ENCODE data around the gene WWOX. TPM values are rescaled to one million over a fixed set of nuclear protein-coding genes. Genes with fewer than 3 reads are reported as not detected.

WWOX gene
- total RNA-seq, 1 experiment from 2014 or later: 79.9 TPM

DNA sequence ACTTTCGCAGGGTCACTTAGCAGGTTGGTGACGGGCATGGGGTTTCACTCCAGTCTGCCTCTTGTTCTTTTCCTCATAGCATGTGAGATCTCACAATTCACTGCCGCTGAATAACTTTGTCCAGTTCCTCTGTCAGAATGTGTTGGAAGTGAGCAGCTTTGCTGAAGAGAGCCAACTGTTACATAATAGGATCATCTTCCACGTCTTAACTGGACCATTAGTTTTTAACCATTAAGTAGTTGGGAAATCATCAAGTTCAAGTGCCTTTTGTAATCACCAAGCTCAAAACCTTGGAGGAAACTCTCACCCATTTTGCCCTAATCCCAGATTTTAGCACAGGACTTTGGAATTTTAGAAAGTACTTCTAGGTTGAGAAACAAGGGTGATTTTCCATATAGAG, 290.6 kb downstream of the WWOX start:
- intact Hi-C loops (cut with micrococcal nuclease; ENCODE audit: unreplicated experiment): no loop called here
- DNase-seq (ENCODE audit: low spot score): no peak
- POLR2A ChIA-PET (ENCODE audit: low non-redundant PET): no interaction called here
- Histone ChIP-seq H3K27me3 (replicated peaks; ENCODE audit: insufficient read depth, low read depth, low read length, poor library complexity) (no peaks in the 10 kb centered on the region), H3K36me3 (ENCODE audit: insufficient read depth, low read length, poor library complexity, severe bottlenecking) (no peaks in the 10 kb centered on the region), H3K4me3 (ENCODE audit: low read depth, low read length, poor library complexity, severe bottlenecking) (no peak overlapping the region), H3K9me3 (ENCODE audit: low read depth, low read length, poor library complexity, severe bottlenecking) (no peaks in the 10 kb centered on the region), H3K4me1 (ENCODE audit: insufficient read depth, low read length, poor library complexity, severe bottlenecking) (no peaks in the 10 kb centered on the region), H3K27ac (ENCODE audit: low read depth, low read length, poor library complexity, severe bottlenecking) (no peak overlapping the region)
- no TSS peak for BruUV-seq (replicated peaks)
- TF ChIP-seq, protein P1, sequence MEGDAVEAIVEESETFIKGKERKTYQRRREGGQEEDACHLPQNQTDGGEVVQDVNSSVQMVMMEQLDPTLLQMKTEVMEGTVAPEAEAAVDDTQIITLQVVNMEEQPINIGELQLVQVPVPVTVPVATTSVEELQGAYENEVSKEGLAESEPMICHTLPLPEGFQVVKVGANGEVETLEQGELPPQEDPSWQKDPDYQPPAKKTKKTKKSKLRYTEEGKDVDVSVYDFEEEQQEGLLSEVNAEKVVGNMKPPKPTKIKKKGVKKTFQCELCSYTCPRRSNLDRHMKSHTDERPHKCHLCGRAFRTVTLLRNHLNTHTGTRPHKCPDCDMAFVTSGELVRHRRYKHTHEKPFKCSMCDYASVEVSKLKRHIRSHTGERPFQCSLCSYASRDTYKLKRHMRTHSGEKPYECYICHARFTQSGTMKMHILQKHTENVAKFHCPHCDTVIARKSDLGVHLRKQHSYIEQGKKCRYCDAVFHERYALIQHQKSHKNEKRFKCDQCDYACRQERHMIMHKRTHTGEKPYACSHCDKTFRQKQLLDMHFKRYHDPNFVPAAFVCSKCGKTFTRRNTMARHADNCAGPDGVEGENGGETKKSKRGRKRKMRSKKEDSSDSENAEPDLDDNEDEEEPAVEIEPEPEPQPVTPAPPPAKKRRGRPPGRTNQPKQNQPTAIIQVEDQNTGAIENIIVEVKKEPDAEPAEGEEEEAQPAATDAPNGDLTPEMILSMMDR (conservative IDR thresholded peaks at IDR 0.05; ENCODE audit: low read depth, low read length): no peak
- TF ChIP-seq EZH2 (IDR thresholded peaks at IDR 0.05; ENCODE audit: borderline replicate concordance, low read depth, low read length, poor library complexity, severe bottlenecking): no peak
- CTCF ChIA-PET: no interaction called here

DNA sequence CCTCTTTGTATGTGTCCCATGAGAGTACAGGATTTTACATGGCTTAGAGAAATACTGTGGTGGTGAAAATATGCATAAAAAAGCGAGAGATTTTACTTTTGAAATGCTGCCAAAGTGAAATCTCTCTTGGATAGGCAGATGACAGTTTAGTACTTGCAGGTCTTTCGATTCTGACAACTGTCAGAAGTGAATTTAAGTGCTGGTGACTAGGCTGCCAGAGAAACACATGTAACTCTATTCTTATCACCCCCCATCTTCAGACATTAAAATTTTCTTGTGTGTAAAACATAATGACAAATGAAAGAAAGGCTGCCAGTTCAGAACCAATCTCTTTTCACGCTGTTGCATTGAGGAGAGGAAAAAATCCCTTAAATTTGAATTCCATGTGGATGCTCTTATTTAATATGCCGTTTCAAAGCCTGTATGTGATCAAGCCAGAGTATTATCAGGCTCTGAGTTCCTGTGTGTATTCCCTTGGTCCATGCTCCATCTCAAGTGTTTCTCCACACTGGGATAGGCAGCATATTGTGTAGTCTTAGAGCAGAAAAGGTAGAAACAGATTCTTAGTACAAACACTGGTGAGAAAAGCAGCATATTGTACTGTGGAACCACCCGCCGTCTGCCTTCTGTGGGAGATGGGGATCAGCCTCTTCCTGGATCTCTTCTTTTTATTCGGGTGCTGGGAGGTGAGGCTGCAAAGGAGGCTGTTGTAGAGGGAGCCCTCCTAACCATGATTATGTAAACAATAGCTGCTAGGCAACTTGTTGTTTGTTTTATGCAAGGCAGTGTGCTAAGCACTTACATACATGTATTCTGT, 291.3 kb downstream of the WWOX start:
- Histone ChIP-seq H3K27ac (ENCODE audit: low read depth, low read length, poor library complexity, severe bottlenecking) (no peak overlapping the region), H3K4me3 (ENCODE audit: low read depth, low read length, poor library complexity, severe bottlenecking) (no peak overlapping the region), H3K9me3 (ENCODE audit: low read depth, low read length, poor library complexity, severe bottlenecking) (no peaks in the 10 kb centered on the region), H3K36me3 (ENCODE audit: insufficient read depth, low read length, poor library complexity, severe bottlenecking) (no peaks in the 10 kb centered on the region), H3K4me1 (ENCODE audit: insufficient read depth, low read length, poor library complexity, severe bottlenecking) (no peaks in the 10 kb centered on the region), H3K27me3 (replicated peaks; ENCODE audit: insufficient read depth, low read depth, low read length, poor library complexity) (no peaks in the 10 kb centered on the region)
- peak; percentile 27 for DNase-seq (ENCODE audit: low spot score)
- no TSS peak for BruUV-seq (replicated peaks)
- intact Hi-C loops (cut with micrococcal nuclease; ENCODE audit: unreplicated experiment): no loop called here
- ChIA-PET CTCF (no interaction called here), POLR2A (ENCODE audit: low non-redundant PET) (no interaction called here)
- TF ChIP-seq EZH2 (IDR thresholded peaks at IDR 0.05; ENCODE audit: borderline replicate concordance, low read depth, low read length, poor library complexity, severe bottlenecking): no peak
- TF ChIP-seq, protein P1 (conservative IDR thresholded peaks at IDR 0.05; ENCODE audit: low read depth, low read length): no peak

DNA sequence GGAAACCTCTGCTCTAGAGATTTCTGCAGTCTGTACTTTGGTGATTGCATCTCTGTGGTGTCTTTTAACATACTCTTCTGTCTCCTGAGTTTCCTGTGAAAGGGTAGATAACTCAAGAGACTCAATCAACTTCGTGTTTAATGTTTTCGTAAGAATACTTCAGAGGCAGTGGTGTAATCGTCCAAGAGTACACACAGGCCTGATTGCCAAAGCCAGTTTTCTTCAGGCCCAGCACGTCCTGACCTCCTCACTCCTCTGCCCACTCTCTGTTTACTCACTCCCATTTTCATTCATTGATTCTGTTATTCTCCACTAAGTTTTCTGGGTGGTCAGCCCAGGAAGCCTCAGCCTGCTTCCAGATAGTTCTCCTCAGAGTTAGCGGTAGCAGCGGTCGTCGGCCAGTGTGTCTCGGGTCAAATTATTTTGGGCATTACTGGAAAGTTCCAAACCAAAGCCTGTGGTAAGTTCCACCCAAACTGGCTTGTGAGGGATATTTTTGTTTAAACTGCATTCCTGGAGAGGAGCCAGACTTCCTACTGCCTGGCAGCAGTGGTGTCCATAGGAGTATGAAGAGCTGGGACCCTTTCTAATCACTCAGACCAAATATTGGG, 293.2 kb downstream of the WWOX start:
- ChIA-PET POLR2A (ENCODE audit: low non-redundant PET) (no interaction called here), CTCF (no interaction called here)
- Histone ChIP-seq H3K9me3 (ENCODE audit: low read depth, low read length, poor library complexity, severe bottlenecking) (no peaks in the 10 kb centered on the region), H3K27ac (ENCODE audit: low read depth, low read length, poor library complexity, severe bottlenecking) (no peak overlapping the region), H3K36me3 (ENCODE audit: insufficient read depth, low read length, poor library complexity, severe bottlenecking) (no peaks in the 10 kb centered on the region), H3K4me3 (ENCODE audit: low read depth, low read length, poor library complexity, severe bottlenecking) (no peak overlapping the region), H3K27me3 (replicated peaks; ENCODE audit: insufficient read depth, low read depth, low read length, poor library complexity) (no peaks in the 10 kb centered on the region), H3K4me1 (ENCODE audit: insufficient read depth, low read length, poor library complexity, severe bottlenecking) (no peaks in the 10 kb centered on the region)
- BruUV-seq (replicated peaks): no TSS peak
- DNase-seq (ENCODE audit: low spot score): no peak
- TF ChIP-seq, protein P1 (conservative IDR thresholded peaks at IDR 0.05; ENCODE audit: low read depth, low read length): no peak
- no peak for TF ChIP-seq EZH2 (IDR thresholded peaks at IDR 0.05; ENCODE audit: borderline replicate concordance, low read depth, low read length, poor library complexity, severe bottlenecking)
- intact Hi-C loops (cut with micrococcal nuclease; ENCODE audit: unreplicated experiment): no loop called here

Data from A673 (cell line).